PFSK-1 (cell line): ENCODE results near the gene TBCD. TPM values are rescaled to one million over a fixed set of nuclear protein-coding genes. Genes with fewer than 3 reads are reported as not detected.

Source experiments
- FOXP2 ChIP-seq: optimal IDR thresholded peaks from 2 replicates; pipeline ENCODE3; 2011; ENCODE audit warnings: borderline replicate concordance, control low read depth, inconsistent platforms; ENCODE audit not compliant: insufficient read depth; ENCODE audit errors: extremely low read length, extremely low read depth
- POLR2AphosphoS5 ChIP-seq: IDR thresholded peaks from 2 replicates; pipeline ENCODE4 v1.6.1; 2012; ENCODE audit warnings: low read depth, mild to moderate bottlenecking, control low read depth, low read length, moderate library complexity
- SIN3A ChIP-seq: IDR thresholded peaks from 2 replicates; pipeline ENCODE4 v1.6.1; 2012; ENCODE audit warnings: mild to moderate bottlenecking, low read length, moderate library complexity, borderline replicate concordance; ENCODE audit not compliant: insufficient read depth
- TAF1 ChIP-seq: IDR thresholded peaks from 2 replicates; pipeline ENCODE4 v1.6.1; 2012; ENCODE audit warnings: low read length, control low read depth, borderline replicate concordance; ENCODE audit not compliant: insufficient read depth
- polyA plus RNA-seq: library from polyadenylated mRNA; unstranded; fragments of >200 nt; gene quantifications from one replicate; pipeline ENCODE4 v1.2.1, GENCODE V29; 2012; ENCODE audit warnings: low read depth, missing spikeins; ENCODE audit not compliant: insufficient read length
- TF ChIP-seq, protein P1 (sequence below), 2 experiments: IDR thresholded peaks; 2 replicates each; pipeline versions ENCODE4 v1.6.1 to v1.8.0; 2011 to 2012; ENCODE audit warnings: low read depth in 2 of 2, low read length in 2 of 2, control low read depth in 1 of 2, inconsistent platforms in 1 of 2, mild to moderate bottlenecking in 1 of 2, moderate library complexity in 1 of 2; ENCODE audit not compliant: insufficient read depth in 1 of 2

The TBCD gene
- 254 TPM for polyA plus RNA-seq

- peak; percentile 91; the same call in 1 of the 2 replicates for TF ChIP-seq SIN3A
- peak; percentile 43 for TF ChIP-seq POLR2AphosphoS5
- TF ChIP-seq, protein P1, sequence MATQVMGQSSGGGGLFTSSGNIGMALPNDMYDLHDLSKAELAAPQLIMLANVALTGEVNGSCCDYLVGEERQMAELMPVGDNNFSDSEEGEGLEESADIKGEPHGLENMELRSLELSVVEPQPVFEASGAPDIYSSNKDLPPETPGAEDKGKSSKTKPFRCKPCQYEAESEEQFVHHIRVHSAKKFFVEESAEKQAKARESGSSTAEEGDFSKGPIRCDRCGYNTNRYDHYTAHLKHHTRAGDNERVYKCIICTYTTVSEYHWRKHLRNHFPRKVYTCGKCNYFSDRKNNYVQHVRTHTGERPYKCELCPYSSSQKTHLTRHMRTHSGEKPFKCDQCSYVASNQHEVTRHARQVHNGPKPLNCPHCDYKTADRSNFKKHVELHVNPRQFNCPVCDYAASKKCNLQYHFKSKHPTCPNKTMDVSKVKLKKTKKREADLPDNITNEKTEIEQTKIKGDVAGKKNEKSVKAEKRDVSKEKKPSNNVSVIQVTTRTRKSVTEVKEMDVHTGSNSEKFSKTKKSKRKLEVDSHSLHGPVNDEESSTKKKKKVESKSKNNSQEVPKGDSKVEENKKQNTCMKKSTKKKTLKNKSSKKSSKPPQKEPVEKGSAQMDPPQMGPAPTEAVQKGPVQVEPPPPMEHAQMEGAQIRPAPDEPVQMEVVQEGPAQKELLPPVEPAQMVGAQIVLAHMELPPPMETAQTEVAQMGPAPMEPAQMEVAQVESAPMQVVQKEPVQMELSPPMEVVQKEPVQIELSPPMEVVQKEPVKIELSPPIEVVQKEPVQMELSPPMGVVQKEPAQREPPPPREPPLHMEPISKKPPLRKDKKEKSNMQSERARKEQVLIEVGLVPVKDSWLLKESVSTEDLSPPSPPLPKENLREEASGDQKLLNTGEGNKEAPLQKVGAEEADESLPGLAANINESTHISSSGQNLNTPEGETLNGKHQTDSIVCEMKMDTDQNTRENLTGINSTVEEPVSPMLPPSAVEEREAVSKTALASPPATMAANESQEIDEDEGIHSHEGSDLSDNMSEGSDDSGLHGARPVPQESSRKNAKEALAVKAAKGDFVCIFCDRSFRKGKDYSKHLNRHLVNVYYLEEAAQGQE (IDR thresholded peaks at IDR 0.05; ENCODE audit: insufficient read depth in 1 of 2, low read depth in 2 of 2, low read length in 2 of 2) = no peak
- TF ChIP-seq TAF1 = peak; percentile 66; the same call in 1 of the 2 replicates
- TF ChIP-seq FOXP2 = peak; percentile 93
Measured at GRCh38 chr17:82751571-82752370, at the start of gene TBCD. TBCD (plus strand) TSS chr17:82752065; CDS start chr17:82752194, 129 bp downstream.

- TF ChIP-seq, protein P1 (IDR thresholded peaks at IDR 0.05; ENCODE audit: insufficient read depth in 1 of 2, low read depth in 2 of 2, low read length in 2 of 2) = no peak
- TF ChIP-seq TAF1 (no peak), FOXP2 (no peak), SIN3A (no peak), POLR2AphosphoS5 (no peak)
Measured at GRCh38 chr17:82702231-82702927, 49.5 kb upstream of the TBCD start.

DNA sequence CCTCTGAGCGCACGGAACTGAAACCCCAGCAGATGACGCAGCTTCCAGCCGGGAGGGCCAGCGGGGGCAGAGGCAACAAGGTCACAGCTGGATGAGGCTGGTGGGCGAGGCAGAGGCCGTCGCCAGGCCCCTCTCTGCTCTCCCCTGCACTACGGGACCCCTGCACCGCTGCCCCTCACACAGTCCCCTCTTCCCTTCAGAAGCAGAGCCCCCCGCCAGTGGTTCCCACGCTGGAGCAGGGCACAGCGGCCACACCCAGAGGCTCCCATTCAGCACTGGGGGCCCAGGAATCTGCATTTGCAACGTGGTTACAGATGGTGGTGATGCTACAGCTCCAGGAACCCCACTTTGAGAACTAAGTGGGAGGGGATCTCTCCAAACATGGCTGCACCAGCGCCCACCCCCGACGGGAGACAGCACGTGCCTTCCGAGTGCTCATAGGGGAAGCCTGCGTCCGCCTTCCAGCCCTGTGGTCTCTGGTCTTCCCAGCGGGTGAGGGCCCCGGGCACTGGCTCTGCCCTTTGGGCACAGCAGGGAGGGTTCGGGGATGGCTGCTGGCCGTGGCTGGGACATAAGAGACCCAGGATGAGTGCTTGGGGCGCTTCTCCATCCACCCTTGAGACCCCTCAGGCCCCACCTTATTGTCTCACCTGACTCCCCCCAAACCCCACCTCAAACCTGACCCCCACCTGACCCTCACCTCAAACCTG is 48.7 kb upstream of the TBCD start:
- TF ChIP-seq TAF1 = no peak
- TF ChIP-seq SIN3A = no peak
- no peak for TF ChIP-seq POLR2AphosphoS5
- TF ChIP-seq, protein P1 (IDR thresholded peaks at IDR 0.05; ENCODE audit: insufficient read depth in 1 of 2, low read depth in 2 of 2, low read length in 2 of 2) = no peak
- TF ChIP-seq FOXP2 = no peak

GRCh38 chr17:82703935-82704865 is 47.7 kb upstream of the TBCD start:
- TF ChIP-seq SIN3A (no peak), FOXP2 (peak; percentile 51), TAF1 (no peak), POLR2AphosphoS5 (no peak)
- TF ChIP-seq, protein P1 (IDR thresholded peaks at IDR 0.05; ENCODE audit: insufficient read depth in 1 of 2, low read depth in 2 of 2, low read length in 2 of 2) = no peak
